K562 (cell line): Measurements from ENCODE around the gene EFCAB10. TPM values are rescaled to one million over a fixed set of nuclear protein-coding genes. Genes with fewer than 3 reads are reported as not detected.

Source experiments
- CBFA2T2 ChIP-seq: fragments of 450-650 bp; conservative IDR thresholded peaks from 2 replicates; pipeline ENCODE4 v1.6.1; 2017; ENCODE audit warnings: mild to moderate bottlenecking
- CBX2 ChIP-seq: fragments of 200-600 bp; sonication (generic); IDR thresholded peaks from one replicate; pipeline ENCODE4 v1.6.1; 2012; ENCODE audit warnings: mild to moderate bottlenecking, low read length, inconsistent platforms; ENCODE audit not compliant: insufficient read depth, poor library complexity, severe bottlenecking
- DMBX1 ChIP-seq: fragments of 250-450 bp; sonication (Bioruptor Pico); IDR thresholded peaks from 2 replicates; pipeline ENCODE4 v1.8.0; 2022; ENCODE audit warnings: inconsistent platforms, mild to moderate bottlenecking, moderate library complexity, borderline replicate concordance
- EP400 ChIP-seq: fragments of 450-650 bp; IDR thresholded peaks from 2 replicates; pipeline ENCODE4 v1.6.1; 2017; ENCODE audit warnings: antibody characterized with exemption, mild to moderate bottlenecking, moderate library complexity
- GTF2A2 ChIP-seq: IDR thresholded peaks from 2 replicates; pipeline ENCODE4 v1.6.1; 2016; ENCODE audit warnings: mild to moderate bottlenecking, missing genetic modification characterization, missing compliant biosample characterization
- KLF13 ChIP-seq: fragments of 450-650 bp; IDR thresholded peaks from 2 replicates; pipeline ENCODE4 v1.6.1; 2016; ENCODE audit warnings: missing genetic modification characterization, low read depth, mild to moderate bottlenecking, missing compliant biosample characterization, moderate library complexity, borderline replicate concordance
- NFATC3 ChIP-seq: fragments of 450-650 bp; IDR thresholded peaks from 2 replicates; pipeline ENCODE4 v1.6.1; 2017; ENCODE audit warnings: mild to moderate bottlenecking
- POLR2A ChIP-seq: fragments of 450-650 bp; conservative IDR thresholded peaks from 2 replicates; pipeline ENCODE4 v1.6.1; 2016
- POLR2G ChIP-seq: fragments of 200-400 bp; formaldehyde crosslinking; IDR thresholded peaks from 2 replicates; pipeline ENCODE4 v1.6.1; 2017; ENCODE audit warnings: low read depth, mild to moderate bottlenecking, antibody characterized with exemption, low read length, moderate library complexity
- RB1 ChIP-seq: fragments of 450-650 bp; IDR thresholded peaks from 2 replicates; pipeline ENCODE4 v1.6.1; 2017; ENCODE audit warnings: low read depth, mild to moderate bottlenecking
- RFX7 ChIP-seq: fragments of 250-450 bp; sonication (Bioruptor Pico); IDR thresholded peaks from 2 replicates; pipeline ENCODE4 v1.5.1; 2021; ENCODE audit warnings: mild to moderate bottlenecking
- SMARCA4 ChIP-seq: fragments of 450-650 bp; IDR thresholded peaks from 2 replicates; pipeline ENCODE4 v1.6.1; 2016
- ZNF436 ChIP-seq: fragments of 250-450, 450-650 bp; sonication (Bioruptor Pico); formaldehyde crosslinking; IDR thresholded peaks from 2 replicates; pipeline ENCODE4 v1.7.0; 2020; ENCODE audit warnings: mild to moderate bottlenecking
- ZNF717 ChIP-seq: fragments of 250-450 bp; sonication (Bioruptor Pico); IDR thresholded peaks from 2 replicates; pipeline ENCODE4 v1.5.0; 2021
- polyA plus RNA-seq, 8 experiments: library from polyadenylated mRNA; depleted of rRNA in 4 of 8; stranded (reverse) in 5 of 8; unstranded in 3 of 8; fragments of >200 nt; fragmentation: Nextera tagmentation in 2 of 8; fragmentation: Illumina TruSeq in 1 of 8; extraction: Ambion mirVana in 2 of 8; extraction: Trizol in 1 of 8; gene quantifications; 2 replicates each; pipeline versions ENCODE4 v1.2.1 to v1.2.3, GENCODE V29; 2011 to 2014; ENCODE audit warnings: inconsistent platforms in 1 of 8, missing spikeins in 1 of 8
- total RNA-seq, 7 experiments: library from RNA; depleted of rRNA in 6 of 7; stranded (reverse); fragments of >200 nt in 6 of 7; fragmentation: Illumina TruSeq in 2 of 7; extraction: Trizol in 2 of 7; gene quantifications; 2 replicates each; pipeline versions ENCODE4 v1.2.1 to v1.2.3, GENCODE V29; 2011 to 2021; ENCODE audit warnings: low replicate concordance in 1 of 7
- TF ChIP-seq, protein P1 (sequence below): fragments of 450-650 bp; formaldehyde crosslinking; IDR thresholded peaks from 2 replicates; pipeline ENCODE4 v1.4.0; 2022; ENCODE audit warnings: mild to moderate bottlenecking, moderate library complexity
- TF ChIP-seq, protein P2 (sequence below): fragments of 150-350 bp; conservative IDR thresholded peaks from 2 replicates; pipeline ENCODE4 v1.6.1; 2014; ENCODE audit warnings: low read length
- TF ChIP-seq, protein P3 (sequence below): sonication (generic); formaldehyde crosslinking; IDR thresholded peaks from 2 replicates; pipeline ENCODE4 v1.5.0; 2020; ENCODE audit warnings: missing genetic modification reagents
- TF ChIP-seq, protein P4 (sequence below): sonication (generic); formaldehyde crosslinking; IDR thresholded peaks from 2 replicates; pipeline ENCODE4 v1.8.0; 2023; ENCODE audit warnings: mild to moderate bottlenecking, missing genetic modification reagents
- TF ChIP-seq, protein P5 (sequence below): fragments of 450-650 bp; IDR thresholded peaks from 2 replicates; pipeline ENCODE4 v1.6.1; 2018; ENCODE audit not compliant: partially characterized antibody

EFCAB10 gene
- total and polyA plus RNA-seq, 9 of the 15 experiments (the other 6 are each of a cell fraction or from before 2014, with no cell fraction given), result 5.0 to 21.4 (median 16.8) TPM

DNA sequence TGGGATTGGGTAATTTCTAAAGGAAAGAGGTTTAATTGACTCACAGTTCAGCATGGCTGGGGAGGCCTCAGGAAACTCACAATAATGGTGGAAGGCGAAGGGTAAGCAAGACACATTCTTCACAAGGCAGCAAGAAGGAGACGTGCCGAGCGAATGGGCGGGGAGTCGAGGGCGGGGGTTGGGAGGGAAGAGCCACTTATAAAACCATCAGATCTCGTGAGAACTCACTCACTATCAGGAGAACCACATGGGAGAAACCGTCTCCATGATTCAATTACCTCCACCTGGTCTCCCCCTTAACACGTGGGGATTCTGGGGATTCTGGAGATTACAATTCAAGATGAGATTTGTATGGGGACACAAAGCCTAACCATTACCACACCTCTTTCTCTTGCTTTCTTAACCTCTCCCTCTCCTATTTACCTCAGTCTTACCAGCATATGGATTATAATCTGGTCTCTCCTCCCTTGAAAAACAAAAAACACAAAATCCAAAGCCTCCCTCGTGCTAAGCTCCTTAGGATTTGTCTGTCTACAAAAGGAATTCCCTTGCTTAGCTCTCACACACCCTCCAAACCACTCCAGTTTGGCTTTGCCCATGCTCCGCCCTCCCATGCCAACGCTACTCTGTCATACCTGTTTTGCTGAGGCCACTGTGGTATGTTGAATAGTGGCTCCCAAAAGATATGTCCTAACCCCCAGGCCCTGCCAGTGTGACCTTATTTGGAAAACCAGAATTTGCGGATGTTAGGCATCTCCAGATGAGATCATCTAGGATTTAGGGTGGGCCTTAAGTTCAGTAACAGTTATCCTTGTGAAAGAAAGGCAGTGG is 19.6 kb upstream of the EFCAB10 start (continued):
- TF ChIP-seq, protein P1, sequence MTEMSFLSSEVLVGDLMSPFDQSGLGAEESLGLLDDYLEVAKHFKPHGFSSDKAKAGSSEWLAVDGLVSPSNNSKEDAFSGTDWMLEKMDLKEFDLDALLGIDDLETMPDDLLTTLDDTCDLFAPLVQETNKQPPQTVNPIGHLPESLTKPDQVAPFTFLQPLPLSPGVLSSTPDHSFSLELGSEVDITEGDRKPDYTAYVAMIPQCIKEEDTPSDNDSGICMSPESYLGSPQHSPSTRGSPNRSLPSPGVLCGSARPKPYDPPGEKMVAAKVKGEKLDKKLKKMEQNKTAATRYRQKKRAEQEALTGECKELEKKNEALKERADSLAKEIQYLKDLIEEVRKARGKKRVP (CRISPR knock-in tag), result no peak
- TF ChIP-seq POLR2A (peak; percentile 62), SMARCA4 (no peak), RFX7 (no peak), ZNF717 (CRISPR knock-in tag) (no peak), CBFA2T2 (peak; percentile 23; the same call in 1 of the 2 replicates), POLR2G (no peak), EP400 (peak; percentile 74), GTF2A2 (tag) (0 out of 2 replicates have a peak, but pooled peaks have one; percentile 11), NFATC3 (no peak), DMBX1 (CRISPR knock-in tag) (no peak), KLF13 (tag) (no peak), ZNF436 (no peak), RB1 (no peak), CBX2 (no peak)
- TF ChIP-seq, protein P2, sequence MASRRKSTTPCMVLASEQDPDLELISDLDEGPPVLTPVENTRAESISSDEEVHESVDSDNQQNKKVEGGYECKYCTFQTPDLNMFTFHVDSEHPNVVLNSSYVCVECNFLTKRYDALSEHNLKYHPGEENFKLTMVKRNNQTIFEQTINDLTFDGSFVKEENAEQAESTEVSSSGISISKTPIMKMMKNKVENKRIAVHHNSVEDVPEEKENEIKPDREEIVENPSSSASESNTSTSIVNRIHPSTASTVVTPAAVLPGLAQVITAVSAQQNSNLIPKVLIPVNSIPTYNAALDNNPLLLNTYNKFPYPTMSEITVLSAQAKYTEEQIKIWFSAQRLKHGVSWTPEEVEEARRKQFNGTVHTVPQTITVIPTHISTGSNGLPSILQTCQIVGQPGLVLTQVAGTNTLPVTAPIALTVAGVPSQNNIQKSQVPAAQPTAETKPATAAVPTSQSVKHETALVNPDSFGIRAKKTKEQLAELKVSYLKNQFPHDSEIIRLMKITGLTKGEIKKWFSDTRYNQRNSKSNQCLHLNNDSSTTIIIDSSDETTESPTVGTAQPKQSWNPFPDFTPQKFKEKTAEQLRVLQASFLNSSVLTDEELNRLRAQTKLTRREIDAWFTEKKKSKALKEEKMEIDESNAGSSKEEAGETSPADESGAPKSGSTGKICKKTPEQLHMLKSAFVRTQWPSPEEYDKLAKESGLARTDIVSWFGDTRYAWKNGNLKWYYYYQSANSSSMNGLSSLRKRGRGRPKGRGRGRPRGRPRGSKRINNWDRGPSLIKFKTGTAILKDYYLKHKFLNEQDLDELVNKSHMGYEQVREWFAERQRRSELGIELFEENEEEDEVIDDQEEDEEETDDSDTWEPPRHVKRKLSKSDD, result no peak
- TF ChIP-seq, protein P3, sequence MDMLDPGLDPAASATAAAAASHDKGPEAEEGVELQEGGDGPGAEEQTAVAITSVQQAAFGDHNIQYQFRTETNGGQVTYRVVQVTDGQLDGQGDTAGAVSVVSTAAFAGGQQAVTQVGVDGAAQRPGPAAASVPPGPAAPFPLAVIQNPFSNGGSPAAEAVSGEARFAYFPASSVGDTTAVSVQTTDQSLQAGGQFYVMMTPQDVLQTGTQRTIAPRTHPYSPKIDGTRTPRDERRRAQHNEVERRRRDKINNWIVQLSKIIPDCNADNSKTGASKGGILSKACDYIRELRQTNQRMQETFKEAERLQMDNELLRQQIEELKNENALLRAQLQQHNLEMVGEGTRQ, result no peak
- TF ChIP-seq, protein P4, sequence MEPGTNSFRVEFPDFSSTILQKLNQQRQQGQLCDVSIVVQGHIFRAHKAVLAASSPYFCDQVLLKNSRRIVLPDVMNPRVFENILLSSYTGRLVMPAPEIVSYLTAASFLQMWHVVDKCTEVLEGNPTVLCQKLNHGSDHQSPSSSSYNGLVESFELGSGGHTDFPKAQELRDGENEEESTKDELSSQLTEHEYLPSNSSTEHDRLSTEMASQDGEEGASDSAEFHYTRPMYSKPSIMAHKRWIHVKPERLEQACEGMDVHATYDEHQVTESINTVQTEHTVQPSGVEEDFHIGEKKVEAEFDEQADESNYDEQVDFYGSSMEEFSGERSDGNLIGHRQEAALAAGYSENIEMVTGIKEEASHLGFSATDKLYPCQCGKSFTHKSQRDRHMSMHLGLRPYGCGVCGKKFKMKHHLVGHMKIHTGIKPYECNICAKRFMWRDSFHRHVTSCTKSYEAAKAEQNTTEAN, result no peak
- TF ChIP-seq, protein P5, sequence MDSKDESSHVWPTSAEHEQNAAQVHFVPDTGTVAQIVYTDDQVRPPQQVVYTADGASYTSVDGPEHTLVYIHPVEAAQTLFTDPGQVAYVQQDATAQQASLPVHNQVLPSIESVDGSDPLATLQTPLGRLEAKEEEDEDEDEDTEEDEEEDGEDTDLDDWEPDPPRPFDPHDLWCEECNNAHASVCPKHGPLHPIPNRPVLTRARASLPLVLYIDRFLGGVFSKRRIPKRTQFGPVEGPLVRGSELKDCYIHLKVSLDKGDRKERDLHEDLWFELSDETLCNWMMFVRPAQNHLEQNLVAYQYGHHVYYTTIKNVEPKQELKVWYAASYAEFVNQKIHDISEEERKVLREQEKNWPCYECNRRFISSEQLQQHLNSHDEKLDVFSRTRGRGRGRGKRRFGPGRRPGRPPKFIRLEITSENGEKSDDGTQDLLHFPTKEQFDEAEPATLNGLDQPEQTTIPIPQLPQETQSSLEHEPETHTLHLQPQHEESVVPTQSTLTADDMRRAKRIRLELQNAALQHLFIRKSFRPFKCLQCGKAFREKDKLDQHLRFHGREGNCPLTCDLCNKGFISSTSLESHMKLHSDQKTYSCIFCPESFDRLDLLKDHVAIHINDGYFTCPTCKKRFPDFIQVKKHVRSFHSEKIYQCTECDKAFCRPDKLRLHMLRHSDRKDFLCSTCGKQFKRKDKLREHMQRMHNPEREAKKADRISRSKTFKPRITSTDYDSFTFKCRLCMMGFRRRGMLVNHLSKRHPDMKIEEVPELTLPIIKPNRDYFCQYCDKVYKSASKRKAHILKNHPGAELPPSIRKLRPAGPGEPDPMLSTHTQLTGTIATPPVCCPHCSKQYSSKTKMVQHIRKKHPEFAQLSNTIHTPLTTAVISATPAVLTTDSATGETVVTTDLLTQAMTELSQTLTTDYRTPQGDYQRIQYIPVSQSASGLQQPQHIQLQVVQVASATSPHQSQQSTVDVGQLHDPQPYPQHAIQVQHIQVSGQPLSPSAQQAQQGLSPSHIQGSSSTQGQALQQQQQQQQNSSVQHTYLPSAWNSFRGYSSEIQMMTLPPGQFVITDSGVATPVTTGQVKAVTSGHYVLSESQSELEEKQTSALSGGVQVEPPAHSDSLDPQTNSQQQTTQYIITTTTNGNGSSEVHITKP, result no peak
